HEK293 (cell line): ENCODE results near the gene SREBF2.

Experiments used
- GLIS2 ChIP-seq: fragments of 450-650 bp; formaldehyde crosslinking; IDR thresholded peaks from 2 replicates; pipeline ENCODE4 v1.5.1; 2016; ENCODE audit warnings: missing biosample characterization, missing genetic modification characterization
- KLF1 ChIP-seq: fragments of 450-650 bp; formaldehyde crosslinking; IDR thresholded peaks from 2 replicates; pipeline ENCODE4 v1.5.1; 2016; ENCODE audit warnings: missing biosample characterization, missing genetic modification characterization
- KLF7 ChIP-seq: fragments of 450-650 bp; formaldehyde crosslinking; IDR thresholded peaks from 2 replicates; pipeline ENCODE4 v1.5.1; 2016; ENCODE audit warnings: missing biosample characterization, missing genetic modification characterization, borderline replicate concordance
- KLF9 ChIP-seq: fragments of 450-650 bp; formaldehyde crosslinking; IDR thresholded peaks from 2 replicates; pipeline ENCODE4 v1.5.1; 2016; ENCODE audit warnings: missing biosample characterization, missing genetic modification characterization, low read depth
- REPIN1 ChIP-seq: fragments of 450-650 bp; formaldehyde crosslinking; IDR thresholded peaks from 2 replicates; pipeline ENCODE4 v1.5.1; 2017; ENCODE audit warnings: missing biosample characterization, missing genetic modification characterization, low read depth
- ZBTB21 ChIP-seq: fragments of 450-650 bp; formaldehyde crosslinking; IDR thresholded peaks from 2 replicates; pipeline ENCODE4 v1.5.1; 2017; ENCODE audit warnings: missing biosample characterization, missing genetic modification characterization
- ZBTB7A ChIP-seq: fragments of 450-650 bp; formaldehyde crosslinking; IDR thresholded peaks from 2 replicates; pipeline ENCODE4 v1.5.1; 2016; ENCODE audit warnings: low read depth, missing biosample characterization, missing genetic modification characterization
- ZEB2 ChIP-seq: fragments of 450-650 bp; formaldehyde crosslinking; IDR thresholded peaks from 2 replicates; pipeline ENCODE4 v1.5.1; 2016; ENCODE audit warnings: missing biosample characterization, missing genetic modification characterization
- ZNF175 ChIP-seq: fragments of 450-650 bp; formaldehyde crosslinking; IDR thresholded peaks from 2 replicates; pipeline ENCODE4 v1.5.1; 2016; ENCODE audit warnings: missing biosample characterization, missing genetic modification characterization
- ZNF311 ChIP-seq: fragments of 450-650 bp; formaldehyde crosslinking; IDR thresholded peaks from 2 replicates; pipeline ENCODE4 v1.5.1; 2017; ENCODE audit warnings: missing biosample characterization, missing genetic modification characterization, borderline replicate concordance
- ZNF391 ChIP-seq: fragments of 450-650 bp; formaldehyde crosslinking; IDR thresholded peaks from 2 replicates; pipeline ENCODE4 v1.5.1; 2016; ENCODE audit warnings: low read depth, missing biosample characterization, missing genetic modification characterization, borderline replicate concordance
- ZNF560 ChIP-seq: fragments of 450-650 bp; formaldehyde crosslinking; IDR thresholded peaks from 2 replicates; pipeline ENCODE4 v1.5.1; 2017; ENCODE audit warnings: missing biosample characterization, missing genetic modification characterization, borderline replicate concordance
- ZNF704 ChIP-seq: fragments of 450-650 bp; formaldehyde crosslinking; IDR thresholded peaks from 2 replicates; pipeline ENCODE4 v1.5.1; 2016; ENCODE audit warnings: missing biosample characterization, missing genetic modification characterization
- ZNF776 ChIP-seq: fragments of 450-650 bp; formaldehyde crosslinking; IDR thresholded peaks from 2 replicates; pipeline ENCODE4 v1.5.0; 2017; ENCODE audit warnings: missing biosample characterization, missing genetic modification characterization, borderline replicate concordance
- ZNF785 ChIP-seq: fragments of 450-650 bp; formaldehyde crosslinking; IDR thresholded peaks from 2 replicates; pipeline ENCODE4 v1.5.1; 2016; ENCODE audit warnings: missing biosample characterization, missing genetic modification characterization
- ZXDB ChIP-seq: fragments of 450-650 bp; formaldehyde crosslinking; IDR thresholded peaks from 2 replicates; pipeline ENCODE4 v1.5.1; 2016; ENCODE audit warnings: missing biosample characterization, missing genetic modification characterization
- TF ChIP-seq, protein P1 (sequence below): fragments of 450-650 bp; formaldehyde crosslinking; IDR thresholded peaks from 2 replicates; pipeline ENCODE4 v1.5.1; 2016; ENCODE audit warnings: missing biosample characterization, missing genetic modification characterization, borderline replicate concordance
- TF ChIP-seq, protein P2 (sequence below): fragments of 450-650 bp; IDR thresholded peaks from 2 replicates; pipeline ENCODE4 v1.5.1; 2018; ENCODE audit warnings: missing biosample characterization, mild to moderate bottlenecking, missing genetic modification characterization
- TF ChIP-seq, protein P3 (sequence below): fragments of 450-650 bp; formaldehyde crosslinking; IDR thresholded peaks from 2 replicates; pipeline ENCODE4 v1.5.1; 2016; ENCODE audit warnings: missing biosample characterization, missing genetic modification characterization
- TF ChIP-seq, protein P4 (sequence below): fragments of 450-650 bp; formaldehyde crosslinking; conservative IDR thresholded peaks from 2 replicates; pipeline ENCODE4 v1.5.1; 2016; ENCODE audit warnings: low read depth, missing biosample characterization, missing genetic modification characterization
- TF ChIP-seq, protein P5 (sequence below): fragments of 450-650 bp; formaldehyde crosslinking; IDR thresholded peaks from 2 replicates; pipeline ENCODE4 v1.5.1; 2016; ENCODE audit warnings: missing biosample characterization, missing genetic modification characterization

SREBF2 gene

GRCh38 chr22:41908411-41909309 lies 75.8 kb downstream of the SREBF2 start (continued):
- TF ChIP-seq, protein P1, sequence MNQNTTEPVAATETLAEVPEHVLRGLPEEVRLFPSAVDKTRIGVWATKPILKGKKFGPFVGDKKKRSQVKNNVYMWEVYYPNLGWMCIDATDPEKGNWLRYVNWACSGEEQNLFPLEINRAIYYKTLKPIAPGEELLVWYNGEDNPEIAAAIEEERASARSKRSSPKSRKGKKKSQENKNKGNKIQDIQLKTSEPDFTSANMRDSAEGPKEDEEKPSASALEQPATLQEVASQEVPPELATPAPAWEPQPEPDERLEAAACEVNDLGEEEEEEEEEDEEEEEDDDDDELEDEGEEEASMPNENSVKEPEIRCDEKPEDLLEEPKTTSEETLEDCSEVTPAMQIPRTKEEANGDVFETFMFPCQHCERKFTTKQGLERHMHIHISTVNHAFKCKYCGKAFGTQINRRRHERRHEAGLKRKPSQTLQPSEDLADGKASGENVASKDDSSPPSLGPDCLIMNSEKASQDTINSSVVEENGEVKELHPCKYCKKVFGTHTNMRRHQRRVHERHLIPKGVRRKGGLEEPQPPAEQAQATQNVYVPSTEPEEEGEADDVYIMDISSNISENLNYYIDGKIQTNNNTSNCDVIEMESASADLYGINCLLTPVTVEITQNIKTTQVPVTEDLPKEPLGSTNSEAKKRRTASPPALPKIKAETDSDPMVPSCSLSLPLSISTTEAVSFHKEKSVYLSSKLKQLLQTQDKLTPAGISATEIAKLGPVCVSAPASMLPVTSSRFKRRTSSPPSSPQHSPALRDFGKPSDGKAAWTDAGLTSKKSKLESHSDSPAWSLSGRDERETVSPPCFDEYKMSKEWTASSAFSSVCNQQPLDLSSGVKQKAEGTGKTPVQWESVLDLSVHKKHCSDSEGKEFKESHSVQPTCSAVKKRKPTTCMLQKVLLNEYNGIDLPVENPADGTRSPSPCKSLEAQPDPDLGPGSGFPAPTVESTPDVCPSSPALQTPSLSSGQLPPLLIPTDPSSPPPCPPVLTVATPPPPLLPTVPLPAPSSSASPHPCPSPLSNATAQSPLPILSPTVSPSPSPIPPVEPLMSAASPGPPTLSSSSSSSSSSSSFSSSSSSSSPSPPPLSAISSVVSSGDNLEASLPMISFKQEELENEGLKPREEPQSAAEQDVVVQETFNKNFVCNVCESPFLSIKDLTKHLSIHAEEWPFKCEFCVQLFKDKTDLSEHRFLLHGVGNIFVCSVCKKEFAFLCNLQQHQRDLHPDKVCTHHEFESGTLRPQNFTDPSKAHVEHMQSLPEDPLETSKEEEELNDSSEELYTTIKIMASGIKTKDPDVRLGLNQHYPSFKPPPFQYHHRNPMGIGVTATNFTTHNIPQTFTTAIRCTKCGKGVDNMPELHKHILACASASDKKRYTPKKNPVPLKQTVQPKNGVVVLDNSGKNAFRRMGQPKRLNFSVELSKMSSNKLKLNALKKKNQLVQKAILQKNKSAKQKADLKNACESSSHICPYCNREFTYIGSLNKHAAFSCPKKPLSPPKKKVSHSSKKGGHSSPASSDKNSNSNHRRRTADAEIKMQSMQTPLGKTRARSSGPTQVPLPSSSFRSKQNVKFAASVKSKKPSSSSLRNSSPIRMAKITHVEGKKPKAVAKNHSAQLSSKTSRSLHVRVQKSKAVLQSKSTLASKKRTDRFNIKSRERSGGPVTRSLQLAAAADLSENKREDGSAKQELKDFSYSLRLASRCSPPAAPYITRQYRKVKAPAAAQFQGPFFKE (tag by site-specific recombination) = no peak
- TF ChIP-seq, protein P2, sequence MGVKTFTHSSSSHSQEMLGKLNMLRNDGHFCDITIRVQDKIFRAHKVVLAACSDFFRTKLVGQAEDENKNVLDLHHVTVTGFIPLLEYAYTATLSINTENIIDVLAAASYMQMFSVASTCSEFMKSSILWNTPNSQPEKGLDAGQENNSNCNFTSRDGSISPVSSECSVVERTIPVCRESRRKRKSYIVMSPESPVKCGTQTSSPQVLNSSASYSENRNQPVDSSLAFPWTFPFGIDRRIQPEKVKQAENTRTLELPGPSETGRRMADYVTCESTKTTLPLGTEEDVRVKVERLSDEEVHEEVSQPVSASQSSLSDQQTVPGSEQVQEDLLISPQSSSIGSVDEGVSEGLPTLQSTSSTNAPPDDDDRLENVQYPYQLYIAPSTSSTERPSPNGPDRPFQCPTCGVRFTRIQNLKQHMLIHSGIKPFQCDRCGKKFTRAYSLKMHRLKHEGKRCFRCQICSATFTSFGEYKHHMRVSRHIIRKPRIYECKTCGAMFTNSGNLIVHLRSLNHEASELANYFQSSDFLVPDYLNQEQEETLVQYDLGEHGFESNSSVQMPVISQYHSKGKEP (tag by site-specific recombination) = no peak
- no peak for TF ChIP-seq ZNF311 (tag by site-specific recombination)
- TF ChIP-seq, protein P3, sequence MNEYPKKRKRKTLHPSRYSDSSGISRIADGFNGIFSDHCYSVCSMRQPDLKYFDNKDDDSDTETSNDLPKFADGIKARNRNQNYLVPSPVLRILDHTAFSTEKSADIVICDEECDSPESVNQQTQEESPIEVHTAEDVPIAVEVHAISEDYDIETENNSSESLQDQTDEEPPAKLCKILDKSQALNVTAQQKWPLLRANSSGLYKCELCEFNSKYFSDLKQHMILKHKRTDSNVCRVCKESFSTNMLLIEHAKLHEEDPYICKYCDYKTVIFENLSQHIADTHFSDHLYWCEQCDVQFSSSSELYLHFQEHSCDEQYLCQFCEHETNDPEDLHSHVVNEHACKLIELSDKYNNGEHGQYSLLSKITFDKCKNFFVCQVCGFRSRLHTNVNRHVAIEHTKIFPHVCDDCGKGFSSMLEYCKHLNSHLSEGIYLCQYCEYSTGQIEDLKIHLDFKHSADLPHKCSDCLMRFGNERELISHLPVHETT = no peak
- TF ChIP-seq, protein P4, sequence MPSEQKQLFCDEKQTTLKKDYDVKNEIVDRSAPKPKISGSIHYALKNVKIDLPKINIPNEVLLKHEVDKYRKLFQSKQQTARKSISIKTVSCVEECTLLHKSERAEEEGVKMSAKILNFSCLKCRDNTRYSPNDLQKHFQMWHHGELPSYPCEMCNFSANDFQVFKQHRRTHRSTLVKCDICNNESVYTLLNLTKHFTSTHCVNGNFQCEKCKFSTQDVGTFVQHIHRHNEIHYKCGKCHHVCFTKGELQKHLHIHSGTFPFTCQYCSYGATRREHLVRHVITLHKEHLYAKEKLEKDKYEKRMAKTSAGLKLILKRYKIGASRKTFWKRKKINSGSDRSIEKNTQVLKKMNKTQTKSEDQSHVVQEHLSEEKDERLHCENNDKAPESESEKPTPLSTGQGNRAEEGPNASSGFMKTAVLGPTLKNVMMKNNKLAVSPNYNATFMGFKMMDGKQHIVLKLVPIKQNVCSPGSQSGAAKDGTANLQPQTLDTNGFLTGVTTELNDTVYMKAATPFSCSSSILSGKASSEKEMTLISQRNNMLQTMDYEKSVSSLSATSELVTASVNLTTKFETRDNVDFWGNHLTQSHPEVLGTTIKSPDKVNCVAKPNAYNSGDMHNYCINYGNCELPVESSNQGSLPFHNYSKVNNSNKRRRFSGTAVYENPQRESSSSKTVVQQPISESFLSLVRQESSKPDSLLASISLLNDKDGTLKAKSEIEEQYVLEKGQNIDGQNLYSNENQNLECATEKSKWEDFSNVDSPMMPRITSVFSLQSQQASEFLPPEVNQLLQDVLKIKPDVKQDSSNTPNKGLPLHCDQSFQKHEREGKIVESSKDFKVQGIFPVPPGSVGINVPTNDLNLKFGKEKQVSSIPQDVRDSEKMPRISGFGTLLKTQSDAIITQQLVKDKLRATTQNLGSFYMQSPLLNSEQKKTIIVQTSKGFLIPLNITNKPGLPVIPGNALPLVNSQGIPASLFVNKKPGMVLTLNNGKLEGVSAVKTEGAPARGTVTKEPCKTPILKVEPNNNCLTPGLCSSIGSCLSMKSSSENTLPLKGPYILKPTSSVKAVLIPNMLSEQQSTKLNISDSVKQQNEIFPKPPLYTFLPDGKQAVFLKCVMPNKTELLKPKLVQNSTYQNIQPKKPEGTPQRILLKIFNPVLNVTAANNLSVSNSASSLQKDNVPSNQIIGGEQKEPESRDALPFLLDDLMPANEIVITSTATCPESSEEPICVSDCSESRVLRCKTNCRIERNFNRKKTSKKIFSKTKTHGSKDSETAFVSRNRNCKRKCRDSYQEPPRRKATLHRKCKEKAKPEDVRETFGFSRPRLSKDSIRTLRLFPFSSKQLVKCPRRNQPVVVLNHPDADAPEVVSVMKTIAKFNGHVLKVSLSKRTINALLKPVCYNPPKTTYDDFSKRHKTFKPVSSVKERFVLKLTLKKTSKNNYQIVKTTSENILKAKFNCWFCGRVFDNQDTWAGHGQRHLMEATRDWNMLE = no peak
- TF ChIP-seq KLF9 (tag by site-specific recombination) = peak; percentile 19; the same call in 1 of the 2 replicates
- no peak for TF ChIP-seq KLF1
- TF ChIP-seq ZBTB21 (tag by site-specific recombination) = no peak
- TF ChIP-seq ZEB2 (tag by site-specific recombination) = no peak
- no peak for TF ChIP-seq ZNF785
- no peak for TF ChIP-seq ZNF560 (tag by site-specific recombination)
- no peak for TF ChIP-seq ZNF776 (tag by site-specific recombination)
- no peak for TF ChIP-seq ZXDB (tag by site-specific recombination)
- no peak for TF ChIP-seq REPIN1 (tag by site-specific recombination)
- TF ChIP-seq, protein P5, sequence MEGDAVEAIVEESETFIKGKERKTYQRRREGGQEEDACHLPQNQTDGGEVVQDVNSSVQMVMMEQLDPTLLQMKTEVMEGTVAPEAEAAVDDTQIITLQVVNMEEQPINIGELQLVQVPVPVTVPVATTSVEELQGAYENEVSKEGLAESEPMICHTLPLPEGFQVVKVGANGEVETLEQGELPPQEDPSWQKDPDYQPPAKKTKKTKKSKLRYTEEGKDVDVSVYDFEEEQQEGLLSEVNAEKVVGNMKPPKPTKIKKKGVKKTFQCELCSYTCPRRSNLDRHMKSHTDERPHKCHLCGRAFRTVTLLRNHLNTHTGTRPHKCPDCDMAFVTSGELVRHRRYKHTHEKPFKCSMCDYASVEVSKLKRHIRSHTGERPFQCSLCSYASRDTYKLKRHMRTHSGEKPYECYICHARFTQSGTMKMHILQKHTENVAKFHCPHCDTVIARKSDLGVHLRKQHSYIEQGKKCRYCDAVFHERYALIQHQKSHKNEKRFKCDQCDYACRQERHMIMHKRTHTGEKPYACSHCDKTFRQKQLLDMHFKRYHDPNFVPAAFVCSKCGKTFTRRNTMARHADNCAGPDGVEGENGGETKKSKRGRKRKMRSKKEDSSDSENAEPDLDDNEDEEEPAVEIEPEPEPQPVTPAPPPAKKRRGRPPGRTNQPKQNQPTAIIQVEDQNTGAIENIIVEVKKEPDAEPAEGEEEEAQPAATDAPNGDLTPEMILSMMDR = no peak
- TF ChIP-seq KLF7 (tag by site-specific recombination) = no peak
- TF ChIP-seq GLIS2 (tag by site-specific recombination) = peak; percentile 40; the same call in 1 of the 2 replicates
- no peak for TF ChIP-seq ZNF391 (tag by site-specific recombination)
- no peak for TF ChIP-seq ZBTB7A
- TF ChIP-seq ZNF175 = no peak
- TF ChIP-seq ZNF704 (tag by site-specific recombination) = no peak
- TF ChIP-seq, all 188 proteins: peak for 8
